ENCODE data around the gene UTY.

DNA sequence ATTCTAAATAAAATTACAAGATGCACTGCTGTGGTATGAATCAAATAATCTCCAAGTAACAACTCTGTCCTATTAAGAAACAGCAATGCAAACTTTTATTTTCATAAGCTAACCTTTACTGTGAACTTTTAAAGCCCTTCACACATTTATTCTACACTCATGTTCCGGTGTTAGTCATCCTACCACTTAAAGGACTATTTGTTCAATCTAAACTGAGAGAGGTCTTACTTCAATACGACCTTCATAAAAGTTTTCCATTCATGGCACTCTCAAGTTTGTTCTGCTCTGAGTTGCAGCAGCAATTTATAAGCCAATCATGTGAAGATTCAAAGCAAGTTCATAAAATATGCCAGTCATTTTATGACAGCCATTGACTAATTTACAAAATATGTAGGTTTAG lies 4.8 kb downstream of the UTY start:
- no peak for TF ChIP-seq SRF (IDR thresholded peaks at IDR 0.05; ENCODE audit: low read depth, low read length)
- no peak for TF ChIP-seq ZNF280D (CRISPR knock-in tag; IDR thresholded peaks at IDR 0.05)
- no peak for TF ChIP-seq ZNF232 (CRISPR knock-in tag; IDR thresholded peaks at IDR 0.05; ENCODE audit: borderline replicate concordance)
- TF ChIP-seq UBTF (CRISPR knock-in tag; IDR thresholded peaks at IDR 0.05) = no peak
- TF ChIP-seq, protein P1, sequence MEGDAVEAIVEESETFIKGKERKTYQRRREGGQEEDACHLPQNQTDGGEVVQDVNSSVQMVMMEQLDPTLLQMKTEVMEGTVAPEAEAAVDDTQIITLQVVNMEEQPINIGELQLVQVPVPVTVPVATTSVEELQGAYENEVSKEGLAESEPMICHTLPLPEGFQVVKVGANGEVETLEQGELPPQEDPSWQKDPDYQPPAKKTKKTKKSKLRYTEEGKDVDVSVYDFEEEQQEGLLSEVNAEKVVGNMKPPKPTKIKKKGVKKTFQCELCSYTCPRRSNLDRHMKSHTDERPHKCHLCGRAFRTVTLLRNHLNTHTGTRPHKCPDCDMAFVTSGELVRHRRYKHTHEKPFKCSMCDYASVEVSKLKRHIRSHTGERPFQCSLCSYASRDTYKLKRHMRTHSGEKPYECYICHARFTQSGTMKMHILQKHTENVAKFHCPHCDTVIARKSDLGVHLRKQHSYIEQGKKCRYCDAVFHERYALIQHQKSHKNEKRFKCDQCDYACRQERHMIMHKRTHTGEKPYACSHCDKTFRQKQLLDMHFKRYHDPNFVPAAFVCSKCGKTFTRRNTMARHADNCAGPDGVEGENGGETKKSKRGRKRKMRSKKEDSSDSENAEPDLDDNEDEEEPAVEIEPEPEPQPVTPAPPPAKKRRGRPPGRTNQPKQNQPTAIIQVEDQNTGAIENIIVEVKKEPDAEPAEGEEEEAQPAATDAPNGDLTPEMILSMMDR (CRISPR knock-in tag; IDR thresholded peaks at IDR 0.05) = no peak
- TF ChIP-seq ADNP (CRISPR knock-in tag; IDR thresholded peaks at IDR 0.05) = no peak
- no peak for TF ChIP-seq PITX1 (CRISPR knock-in tag; IDR thresholded peaks at IDR 0.05)
- no peak for TF ChIP-seq RAD21 (CRISPR knock-in tag; IDR thresholded peaks at IDR 0.05)
- no peak for TF ChIP-seq ZNF557 (CRISPR knock-in tag; IDR thresholded peaks at IDR 0.05)
- TF ChIP-seq RCOR2 (CRISPR knock-in tag; IDR thresholded peaks at IDR 0.05) = no peak

All from HepG2 (cell line).